ENCODE results near the gene DACT2.

- TF ChIP-seq ARNT (IDR thresholded peaks at IDR 0.05): no peak
- TF ChIP-seq CTBP1 (IDR thresholded peaks at IDR 0.05; ENCODE audit: borderline replicate concordance): no peak
- TF ChIP-seq NFRKB (IDR thresholded peaks at IDR 0.05): no peak
- TF ChIP-seq ZNF384 (IDR thresholded peaks at IDR 0.05): no peak
- no peak for TF ChIP-seq BHLHE40 (IDR thresholded peaks at IDR 0.05; ENCODE audit: borderline replicate concordance)
These were observed 14.4 kb upstream of the DACT2 start for GRCh38 chr6:168333989-168334388.
